K562 (cell line): ENCODE results near the gene SIRPA. TPM values are rescaled to one million over a fixed set of nuclear protein-coding genes. Genes with fewer than 3 reads are reported as not detected.

Experiments
- ATAC-seq: fragments of 200-7000 bp; cut with Tn5 transposase; 3 replicates; pipeline ENCODE4 v1.9.1; 2020; ENCODE audit warnings: moderate library complexity
- BruUV-seq: library from RNA; stranded (reverse); fragments of 400-500 nt; replicated peaks from 2 replicates; lab custom pipeline; 2021; lab: Mats Ljungman, UMichigan
- CTCF ChIA-PET: fragments of 300-600 bp; formaldehyde crosslinking; extraction: SDS; loops from one replicate; lab custom pipeline; 2021; ENCODE audit warnings: low intra/inter-chr PET ratio; lab: Yijun Ruan, JAX
- POLR2A ChIA-PET: fragments of 300-600, 350-650 bp; sonication (Branson Sonifier 250); formaldehyde crosslinking; extraction: SDS; loops from one replicate; lab custom pipeline; 2021; ENCODE audit warnings: antibody characterized with exemption, inconsistent platforms; lab: Yijun Ruan, JAX
- DNase-seq, 4 experiments: peaks; one replicate each; pipeline versions ENCODE4 v3.0.0 to v3.0.0-alpha.2; 2011 to 2018; ENCODE audit warnings: low spot score in 3 of 4, mixed read lengths in 3 of 4; ENCODE audit errors: extremely low read depth in 1 of 4
- FAIRE-seq: peaks from 2 replicates; lab custom pipeline; 2011; peaks lifted over from hg19 to GRCh38; lab: Jason Lieb, UNC
- H2AFZ ChIP-seq: 2 replicates; pipeline ENCODE4 v1.6.0; 2011; ENCODE audit warnings: low read depth, low read length, control low read depth, inconsistent platforms
- H3K27ac ChIP-seq: fragments of 200-600 bp; 3 replicates; pipeline ENCODE4 v1.8.0; 2011; ENCODE audit warnings: low read depth, mild to moderate bottlenecking, control low read depth, inconsistent platforms, low read length, moderate library complexity, mixed read lengths; ENCODE audit errors: extremely low read depth
- H3K27me3 ChIP-seq, 2 experiments: fragments of 300-600 bp in 1 of 2; 2 replicates in 1 of 2; 3 replicates in 1 of 2; pipeline versions ENCODE4 v1.6.0 to v1.8.0; 2011; ENCODE audit warnings: inconsistent platforms in 2 of 2, low read length in 2 of 2, mild to moderate bottlenecking in 1 of 2, mixed read lengths in 1 of 2, moderate library complexity in 1 of 2; ENCODE audit not compliant: control insufficient read depth in 2 of 2, insufficient read depth in 2 of 2
- H3K36me3 ChIP-seq: fragments of 300-600 bp; 3 replicates; pipeline ENCODE4 v1.8.0; 2011; ENCODE audit warnings: mild to moderate bottlenecking, low read length, inconsistent platforms; ENCODE audit not compliant: control insufficient read depth, insufficient read depth
- H3K4me1 ChIP-seq, 2 experiments: fragments of 200-600 bp in 1 of 2; replicated peaks in 1 of 2; 2 replicates in 1 of 2; 3 replicates in 1 of 2; pipeline versions ENCODE4 v1.5.1 to v1.8.0; 2011; ENCODE audit warnings: inconsistent platforms in 2 of 2, low read length in 2 of 2, mild to moderate bottlenecking in 1 of 2, mixed read lengths in 1 of 2, moderate library complexity in 1 of 2; ENCODE audit not compliant: control insufficient read depth in 2 of 2, insufficient read depth in 2 of 2
- H3K4me2 ChIP-seq: 2 replicates; pipeline ENCODE4 v1.6.1; 2011; ENCODE audit warnings: low read length, control low read depth, inconsistent platforms, mixed read lengths; ENCODE audit not compliant: insufficient read depth
- H3K4me3 ChIP-seq: fragments of 200-600 bp; sonication (generic), shearing (Covaris generic); 2 replicates; pipeline ENCODE4 v1.5.1; 2016; ENCODE audit warnings: control low read depth, inconsistent platforms
- H3K79me2 ChIP-seq: fragments of 200-600 bp; 3 replicates; pipeline ENCODE4 v1.8.0; 2011; ENCODE audit warnings: low read length, inconsistent platforms; ENCODE audit not compliant: control insufficient read depth, insufficient read depth
- H3K9ac ChIP-seq, 2 experiments: 2 replicates each; pipeline versions ENCODE4 v1.6.0 to v1.6.1; 2011; ENCODE audit warnings: low read depth in 2 of 2, low read length in 2 of 2, control low read depth in 1 of 2, inconsistent platforms in 1 of 2, mild to moderate bottlenecking in 1 of 2, mixed read lengths in 1 of 2; ENCODE audit not compliant: insufficient read depth in 1 of 2
- H3K9me1 ChIP-seq: one replicate; pipeline ENCODE4 v1.6.0; 2011; ENCODE audit warnings: inconsistent platforms, mild to moderate bottlenecking, low read length, moderate library complexity; ENCODE audit not compliant: control insufficient read depth, insufficient read depth
- H3K9me3 ChIP-seq: replicated peaks from 2 replicates; pipeline ENCODE4 v1.5.1; 2011; ENCODE audit warnings: low read depth, low read length, inconsistent platforms; ENCODE audit not compliant: control insufficient read depth, insufficient read depth
- H4K20me1 ChIP-seq: replicated peaks from 2 replicates; pipeline ENCODE4 v1.6.1; 2011; ENCODE audit warnings: low read length, inconsistent platforms, mixed read lengths; ENCODE audit not compliant: control insufficient read depth, insufficient read depth
- CEBPG ChIP-seq, 3 experiments: fragments of 200-800 bp in 1 of 3; sonication (Bioruptor generic) in 1 of 3; sonication (generic) in 1 of 3; formaldehyde crosslinking in 1 of 3; IDR thresholded peaks in 2 of 3; conservative IDR thresholded peaks in 1 of 3; 2 replicates each; pipeline versions ENCODE4 v1.6.1 to v1.8.0; 2016 to 2022; ENCODE audit warnings: missing compliant biosample characterization in 2 of 3, missing genetic modification characterization in 2 of 3, mild to moderate bottlenecking in 1 of 3, missing genetic modification reagents in 1 of 3
- IRF2 ChIP-seq: sonication (generic); formaldehyde crosslinking; IDR thresholded peaks from 2 replicates; pipeline ENCODE4 v1.8.1; 2022; ENCODE audit warnings: mild to moderate bottlenecking, missing genetic modification reagents
- RFX1 ChIP-seq: fragments of 450-650 bp; IDR thresholded peaks from 2 replicates; pipeline ENCODE4 v1.6.1; 2016; ENCODE audit warnings: mild to moderate bottlenecking, moderate library complexity
- TSC22D4 ChIP-seq: fragments of 450-650 bp; IDR thresholded peaks from 2 replicates; pipeline ENCODE4 v1.6.1; 2016; ENCODE audit warnings: missing genetic modification characterization, missing biosample characterization, control low read depth
- WGBS: fragments of 100-300 bp; shearing (Covaris generic); methylation state at CpG from one replicate; pipeline ENCODE4 v1.1.6; 2016; ENCODE audit warnings: low coverage, mixed read lengths; ENCODE audit not compliant: insufficient coverage; ENCODE audit errors: missing lambda C conversion rate; 5-methylcytosine and 5-hydroxymethylcytosine counted together
- in situ Hi-C: fragments of 300-500 bp; cut with MboI; formaldehyde crosslinking; loops from 4 replicates; pipeline ENCODE4 v1.15.0; 2018; ENCODE audit warnings: inconsistent platforms, mixed read lengths
- intact Hi-C: fragments of 100-400 bp; cut with micrococcal nuclease; formaldehyde crosslinking; loops from 2 replicates; pipeline ENCODE4 v1.14.2; 2022
- polyA plus RNA-seq, 8 experiments: library from polyadenylated mRNA; depleted of rRNA in 4 of 8; stranded (reverse) in 5 of 8; unstranded in 3 of 8; fragments of >200 nt; fragmentation: Nextera tagmentation in 2 of 8; fragmentation: Illumina TruSeq in 1 of 8; extraction: Ambion mirVana in 2 of 8; extraction: Trizol in 1 of 8; gene quantifications; 2 replicates each; pipeline versions ENCODE4 v1.2.1 to v1.2.3, GENCODE V29; 2011 to 2014; ENCODE audit warnings: inconsistent platforms in 1 of 8, missing spikeins in 1 of 8
- total RNA-seq, 7 experiments: library from RNA; depleted of rRNA in 6 of 7; stranded (reverse); fragments of >200 nt in 6 of 7; fragmentation: Illumina TruSeq in 2 of 7; extraction: Trizol in 2 of 7; gene quantifications; 2 replicates each; pipeline versions ENCODE4 v1.2.1 to v1.2.3, GENCODE V29; 2011 to 2021; ENCODE audit warnings: low replicate concordance in 1 of 7

The SIRPA gene
- total and polyA plus RNA-seq, 9 of the 15 experiments (the other 6 are each of a cell fraction or from before 2014, with no cell fraction given) = 0.01 to 0.40 (median 0.11) TPM; not detected in 2

DNA sequence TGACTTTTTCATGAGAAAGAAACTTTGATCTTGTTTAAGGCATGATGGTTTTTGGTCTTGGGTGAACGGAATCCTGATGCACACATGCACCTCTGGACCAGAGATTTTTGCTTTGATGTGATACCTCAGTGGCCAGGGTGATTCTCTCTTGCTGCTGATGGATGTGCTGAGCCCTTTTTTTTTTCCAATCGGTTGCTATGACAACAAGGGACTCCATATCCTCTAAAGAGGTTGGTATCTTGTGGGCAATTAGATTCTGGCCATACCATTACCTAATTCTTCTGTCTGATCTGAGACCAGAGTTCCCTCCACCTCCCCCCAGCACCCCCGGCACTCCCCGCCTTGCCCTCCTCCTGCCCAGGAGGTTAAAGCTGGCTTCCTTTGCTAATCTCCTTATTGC is 73.8 kb downstream of the SIRPA start:
- no CpG with 5 or more reads among the region's 4 CpGs for WGBS
- intact Hi-C loops = loop anchor here (5.0 kb wide), 1 partner anchor 483 kb away; no protein-coding TSS in a partner anchor
- Histone ChIP-seq H3K4me1 (peaks cover 0 to 3% of the 10 kb centered on the region in 2 experiments; a peak in 1 of 5 replicates), H3K9ac (no peak overlapping the region), H3K4me2 (no peak overlapping the region), H3K27ac (no peak overlapping the region), H3K27me3 (peaks cover 0 to 5% of the 10 kb centered on the region in 2 experiments; a peak in 2 of 5 replicates), H3K79me2 (no peaks in the 10 kb centered on the region), H4K20me1 (no peaks in the 10 kb centered on the region), H3K4me3 (no peak overlapping the region), H3K36me3 (no peaks in the 10 kb centered on the region), H3K9me1 (no peaks in the 10 kb centered on the region), H3K9me3 (no peaks in the 10 kb centered on the region), H2AFZ (no peak overlapping the region)
- ChIA-PET CTCF (no interaction called here), POLR2A (no interaction called here)
- no peak for DNase-seq
- no TSS peak for BruUV-seq
- peak; percentile 61 for TF ChIP-seq RFX1
- no peak for TF ChIP-seq IRF2 (CRISPR knock-in tag)
- in situ Hi-C loops = loop anchor here (5.0 kb wide), 1 partner anchor 203 kb away; no protein-coding TSS in a partner anchor
- no peak for ATAC-seq
- no peak for FAIRE-seq

DNA sequence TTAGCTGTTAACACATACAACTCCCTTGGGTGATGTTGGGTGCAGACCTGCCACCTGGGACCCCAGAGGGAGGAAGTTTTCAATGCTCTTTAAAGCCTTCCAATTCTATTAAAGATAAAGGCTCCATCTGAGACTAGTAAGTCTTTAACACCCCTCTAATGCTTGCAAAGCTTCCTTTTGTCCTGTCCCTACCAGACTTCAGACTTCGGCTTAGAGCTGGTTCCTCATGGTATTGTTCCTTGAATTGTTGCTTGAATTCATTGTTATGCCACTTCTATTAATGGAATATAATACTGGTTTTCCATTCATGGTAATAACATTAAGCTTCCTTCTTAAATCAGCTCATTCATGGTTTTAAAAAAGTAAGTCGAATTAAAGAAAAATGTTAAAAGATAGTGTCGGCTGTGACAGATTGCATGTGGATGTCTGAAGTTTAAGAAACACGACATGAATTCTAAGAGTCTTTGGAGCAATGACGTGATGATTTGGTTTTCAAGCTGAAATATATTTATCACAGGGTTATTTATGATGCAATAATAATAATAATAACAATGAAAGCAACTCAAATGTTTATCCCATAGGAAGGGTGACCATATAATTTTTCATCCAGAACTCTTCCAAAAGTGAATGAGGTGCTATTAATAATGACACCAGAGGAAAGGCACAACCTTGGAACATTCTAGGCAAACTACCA is 76.8 kb downstream of the SIRPA start:
- intact Hi-C loops (no loop called here), in situ Hi-C loops (no loop called here)
- CTCF ChIA-PET = no interaction called here
- no peaks in the 10 kb centered on the region for H3K79me2 ChIP-seq
- H2AFZ ChIP-seq = no peak overlapping the region
- WGBS = 1% methylated on average over 5 of the region's 5 CpGs
- no peak for FAIRE-seq
- H3K9me3 ChIP-seq = no peaks in the 10 kb centered on the region
- no peak overlapping the region for H3K4me3 ChIP-seq
- H3K9me1 ChIP-seq = no peaks in the 10 kb centered on the region
- DNase-seq = no peak
- no peak overlapping the region for H3K27ac ChIP-seq
- H3K4me2 ChIP-seq = no peak overlapping the region
- ATAC-seq = no peak
- TF ChIP-seq TSC22D4 (tag) (no peak), CEBPG (CRISPR knock-in tag; IDR thresholded peaks at IDR 0.05) (no peak), CEBPG (tag; conservative IDR thresholded peaks at IDR 0.05 in 1 of 2, IDR thresholded peaks at IDR 0.05 in 1 of 2) (peak in 1 of 2 experiments; percentile 60; a peak in 2 of 4 replicates)
- no peaks in the 10 kb centered on the region for H4K20me1 ChIP-seq
- H3K4me1 ChIP-seq = no peaks in the 10 kb centered on the region
- H3K27me3 ChIP-seq = peaks cover 0 to 5% of the 10 kb centered on the region in 2 experiments; a peak in 2 of 5 replicates
- no TSS peak for BruUV-seq
- no peaks in the 10 kb centered on the region for H3K36me3 ChIP-seq
- H3K9ac ChIP-seq = no peak overlapping the region
- POLR2A ChIA-PET = no interaction called here
